ENCODE data around the gene RPL10A. TPM values are rescaled to one million over a fixed set of nuclear protein-coding genes. Genes with fewer than 3 reads are reported as not detected.

RPL10A gene
- total and polyA plus RNA-seq, 2 of the 13 experiments (the other 11 are each of a cell fraction or from before 2014, with no cell fraction given), result 1,854 to 2,726 TPM

- no peak for TF ChIP-seq RERE (CRISPR knock-in tag; IDR thresholded peaks at IDR 0.05; ENCODE audit: low read depth)
- no peak for TF ChIP-seq RARA (CRISPR knock-in tag; IDR thresholded peaks at IDR 0.05)
- no peak for TF ChIP-seq THYN1 (CRISPR knock-in tag; IDR thresholded peaks at IDR 0.05; ENCODE audit: borderline replicate concordance, low read depth)
- TF ChIP-seq ZNF777 (CRISPR knock-in tag; IDR thresholded peaks at IDR 0.05), result peak; percentile 87
- TF ChIP-seq TBP (CRISPR knock-in tag; IDR thresholded peaks at IDR 0.05), result 0 out of 2 replicates have a peak, but pooled peaks have one; percentile 16
- no peak for TF ChIP-seq TRAFD1 (CRISPR knock-in tag; IDR thresholded peaks at IDR 0.05; ENCODE audit: borderline replicate concordance)
- TF ChIP-seq ZNF749 (CRISPR knock-in tag; IDR thresholded peaks at IDR 0.05; ENCODE audit: borderline replicate concordance), result peak; percentile 73; the same call in 1 of the 2 replicates
- 0 out of 2 replicates have a peak, but pooled peaks have one; percentile 26 for TF ChIP-seq NFATC3 (CRISPR knock-in tag; IDR thresholded peaks at IDR 0.05)
- TF ChIP-seq ZBTB34 (CRISPR knock-in tag; IDR thresholded peaks at IDR 0.05), result 0 out of 2 replicates have a peak, but pooled peaks have one; percentile 79
- TF ChIP-seq CAMTA2 (CRISPR knock-in tag; IDR thresholded peaks at IDR 0.05; ENCODE audit: borderline replicate concordance), result no peak
- no peak; the same call in 1 of the 2 replicates for TF ChIP-seq ZNF556 (CRISPR knock-in tag; IDR thresholded peaks at IDR 0.05; ENCODE audit: borderline replicate concordance)
- no peak for TF ChIP-seq NR1H2 (CRISPR knock-in tag; IDR thresholded peaks at IDR 0.05; ENCODE audit: borderline replicate concordance, low read depth)
- no peak for TF ChIP-seq ZFP62 (CRISPR knock-in tag; IDR thresholded peaks at IDR 0.05)
- peak; percentile 67; the same call in 1 of the 2 replicates for TF ChIP-seq ZNF280B (CRISPR knock-in tag; IDR thresholded peaks at IDR 0.05; ENCODE audit: borderline replicate concordance)
- no peak for TF ChIP-seq HMG20B (CRISPR knock-in tag; conservative IDR thresholded peaks at IDR 0.05)
- TF ChIP-seq ARNTL (CRISPR knock-in tag; IDR thresholded peaks at IDR 0.05), result peak; percentile 70; the same call in 1 of the 2 replicates
- peak; percentile 91 for TF ChIP-seq SALL2 (CRISPR knock-in tag; IDR thresholded peaks at IDR 0.05)
These were observed 15.8 kb upstream of the RPL10A start, which contains the start of gene FANCE (continued) for GRCh38 chr6:35452183-35453090.
